Measurements from ENCODE around the gene GPR162.

GRCh38 chr12:6832125-6832524, 10.5 kb downstream of the GPR162 start:
- no peak for TF ChIP-seq CTCF (IDR thresholded peaks at IDR 0.05 in 8 of 11, conservative IDR thresholded peaks at IDR 0.05 in 3 of 11)
- TF ChIP-seq POLR2AphosphoS5 (IDR thresholded peaks at IDR 0.05) = peak in 1 of 3 donors; percentile 57
